Measurements from ENCODE around the gene KIF24. TPM values are rescaled to one million over a fixed set of nuclear protein-coding genes. Genes with fewer than 3 reads are reported as not detected.
A peak's percentile ranks its signal among the peaks of the same experiment; 100 is the strongest.
"Not testable (repeated sequence)": the region's sequence is repeated elsewhere in the genome, so short reads cannot be mapped to it uniquely, and the experiment has no call there.

KIF24 gene, protein sequence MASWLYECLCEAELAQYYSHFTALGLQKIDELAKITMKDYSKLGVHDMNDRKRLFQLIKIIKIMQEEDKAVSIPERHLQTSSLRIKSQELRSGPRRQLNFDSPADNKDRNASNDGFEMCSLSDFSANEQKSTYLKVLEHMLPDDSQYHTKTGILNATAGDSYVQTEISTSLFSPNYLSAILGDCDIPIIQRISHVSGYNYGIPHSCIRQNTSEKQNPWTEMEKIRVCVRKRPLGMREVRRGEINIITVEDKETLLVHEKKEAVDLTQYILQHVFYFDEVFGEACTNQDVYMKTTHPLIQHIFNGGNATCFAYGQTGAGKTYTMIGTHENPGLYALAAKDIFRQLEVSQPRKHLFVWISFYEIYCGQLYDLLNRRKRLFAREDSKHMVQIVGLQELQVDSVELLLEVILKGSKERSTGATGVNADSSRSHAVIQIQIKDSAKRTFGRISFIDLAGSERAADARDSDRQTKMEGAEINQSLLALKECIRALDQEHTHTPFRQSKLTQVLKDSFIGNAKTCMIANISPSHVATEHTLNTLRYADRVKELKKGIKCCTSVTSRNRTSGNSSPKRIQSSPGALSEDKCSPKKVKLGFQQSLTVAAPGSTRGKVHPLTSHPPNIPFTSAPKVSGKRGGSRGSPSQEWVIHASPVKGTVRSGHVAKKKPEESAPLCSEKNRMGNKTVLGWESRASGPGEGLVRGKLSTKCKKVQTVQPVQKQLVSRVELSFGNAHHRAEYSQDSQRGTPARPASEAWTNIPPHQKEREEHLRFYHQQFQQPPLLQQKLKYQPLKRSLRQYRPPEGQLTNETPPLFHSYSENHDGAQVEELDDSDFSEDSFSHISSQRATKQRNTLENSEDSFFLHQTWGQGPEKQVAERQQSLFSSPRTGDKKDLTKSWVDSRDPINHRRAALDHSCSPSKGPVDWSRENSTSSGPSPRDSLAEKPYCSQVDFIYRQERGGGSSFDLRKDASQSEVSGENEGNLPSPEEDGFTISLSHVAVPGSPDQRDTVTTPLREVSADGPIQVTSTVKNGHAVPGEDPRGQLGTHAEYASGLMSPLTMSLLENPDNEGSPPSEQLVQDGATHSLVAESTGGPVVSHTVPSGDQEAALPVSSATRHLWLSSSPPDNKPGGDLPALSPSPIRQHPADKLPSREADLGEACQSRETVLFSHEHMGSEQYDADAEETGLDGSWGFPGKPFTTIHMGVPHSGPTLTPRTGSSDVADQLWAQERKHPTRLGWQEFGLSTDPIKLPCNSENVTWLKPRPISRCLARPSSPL (N-terminal part only)
- 1.2 TPM for total RNA-seq

DNA sequence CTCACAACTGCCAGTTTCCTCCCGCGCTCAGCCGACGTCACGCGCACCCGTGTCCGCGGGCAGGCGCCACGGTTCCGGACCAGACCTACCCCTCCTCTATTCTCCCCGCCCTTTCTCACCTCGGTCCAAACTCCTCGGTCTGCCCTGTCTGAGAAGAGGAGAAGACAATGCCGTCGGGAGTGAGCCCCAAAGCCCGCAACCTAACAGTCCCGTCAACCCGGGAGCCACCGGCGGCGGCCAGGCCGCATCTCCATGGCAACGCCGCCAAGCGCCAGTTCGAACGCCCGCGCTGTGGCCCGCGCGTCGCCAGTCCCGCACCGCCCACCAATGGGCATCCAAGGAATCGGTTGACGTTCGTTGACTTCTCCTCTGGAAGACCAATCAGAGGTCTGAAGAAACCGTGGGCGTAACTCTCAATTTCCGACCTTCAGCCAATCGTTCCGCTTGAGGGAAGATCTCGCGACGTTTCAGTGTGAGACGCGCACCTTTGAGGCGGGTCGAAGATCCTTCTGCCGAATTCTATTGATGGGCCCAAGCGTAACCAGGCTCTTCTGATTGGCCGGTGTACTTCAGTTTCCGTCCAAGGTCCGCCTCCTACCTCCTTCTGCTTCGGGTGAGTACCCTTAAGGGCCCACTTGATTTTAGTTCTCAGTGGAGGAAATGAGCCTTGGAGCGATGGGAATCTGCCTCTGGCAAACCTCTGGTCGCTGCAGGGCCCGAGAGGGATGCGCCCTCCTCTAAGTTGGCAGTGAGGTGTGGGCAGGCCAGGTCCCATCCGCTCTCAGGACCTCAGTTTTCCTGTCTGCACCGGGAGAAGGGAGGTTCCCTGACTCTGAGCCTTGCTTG, at the start of gene KIF24, which contains the start of gene NUDT2:
KIF24 (minus strand) TSS at position 282 of the 846 bp plus-strand sequence. CDS start 17,922 bp downstream, outside the sequence.
NUDT2 (plus strand) TSS at position 583 of the 846 bp plus-strand sequence. CDS start 9,471 bp downstream, outside the sequence.
- DNase-seq (ENCODE audit: low spot score in 2 of 2) = peak; percentile 86 to 87
- peak; percentile 99 for FAIRE-seq

DNA sequence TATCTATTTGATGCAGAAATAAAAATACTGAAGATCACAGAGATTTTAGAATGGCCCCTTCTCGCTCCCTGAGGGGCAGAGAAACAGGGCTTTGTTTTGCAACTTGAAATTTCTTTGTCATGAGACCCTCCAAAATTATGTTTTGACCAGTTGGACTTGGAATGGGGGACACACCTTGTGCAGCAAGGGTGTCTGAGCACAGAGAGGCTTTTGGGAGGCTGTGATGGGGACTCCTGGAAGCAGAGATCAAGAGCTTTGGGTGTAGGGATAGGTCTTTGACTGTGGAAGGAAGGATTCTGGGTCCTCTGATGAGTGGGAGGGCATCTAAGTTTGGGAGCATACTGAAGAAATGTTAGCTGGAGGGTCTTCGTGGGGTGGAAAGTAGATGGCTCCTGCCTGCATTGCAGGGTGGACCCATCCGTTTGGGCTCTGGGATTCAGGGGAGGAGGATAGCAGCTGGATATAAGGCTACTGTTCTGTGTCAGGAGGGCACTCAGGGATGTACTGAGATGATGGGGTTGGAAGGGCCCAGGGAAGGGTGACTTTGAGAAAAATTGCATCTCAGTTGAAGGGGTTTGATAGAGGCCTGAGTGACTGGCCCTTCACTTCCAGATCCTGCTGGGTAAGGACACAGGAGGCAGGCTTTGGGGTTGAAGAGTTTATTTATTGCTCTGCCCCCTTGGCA, 49.5 kb upstream of the KIF24 start:
- FAIRE-seq (no peak), DNase-seq (ENCODE audit: low spot score in 2 of 2) (peak in 1 of 2 donors; percentile 28)

DNA sequence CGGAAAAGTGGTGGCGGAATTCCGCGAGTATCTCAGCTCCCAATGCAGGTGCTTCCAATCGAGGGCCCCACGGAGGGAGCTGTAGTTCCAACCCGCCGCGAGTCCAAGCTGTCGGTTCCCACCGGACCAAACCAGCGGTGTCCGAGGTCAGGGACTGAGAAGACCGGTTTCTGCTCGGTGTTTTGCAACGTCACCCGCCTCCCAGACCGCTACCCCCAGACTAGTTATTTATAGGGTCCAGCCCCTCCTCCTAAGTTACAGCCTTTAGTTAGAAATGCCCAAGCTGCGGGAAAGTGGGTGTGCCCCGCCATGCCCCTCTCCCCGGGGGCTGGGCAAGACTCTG, 48.3 kb upstream of the KIF24 start:
- FAIRE-seq = no peak
- DNase-seq (ENCODE audit: low spot score in 2 of 2) = no peak

DNA sequence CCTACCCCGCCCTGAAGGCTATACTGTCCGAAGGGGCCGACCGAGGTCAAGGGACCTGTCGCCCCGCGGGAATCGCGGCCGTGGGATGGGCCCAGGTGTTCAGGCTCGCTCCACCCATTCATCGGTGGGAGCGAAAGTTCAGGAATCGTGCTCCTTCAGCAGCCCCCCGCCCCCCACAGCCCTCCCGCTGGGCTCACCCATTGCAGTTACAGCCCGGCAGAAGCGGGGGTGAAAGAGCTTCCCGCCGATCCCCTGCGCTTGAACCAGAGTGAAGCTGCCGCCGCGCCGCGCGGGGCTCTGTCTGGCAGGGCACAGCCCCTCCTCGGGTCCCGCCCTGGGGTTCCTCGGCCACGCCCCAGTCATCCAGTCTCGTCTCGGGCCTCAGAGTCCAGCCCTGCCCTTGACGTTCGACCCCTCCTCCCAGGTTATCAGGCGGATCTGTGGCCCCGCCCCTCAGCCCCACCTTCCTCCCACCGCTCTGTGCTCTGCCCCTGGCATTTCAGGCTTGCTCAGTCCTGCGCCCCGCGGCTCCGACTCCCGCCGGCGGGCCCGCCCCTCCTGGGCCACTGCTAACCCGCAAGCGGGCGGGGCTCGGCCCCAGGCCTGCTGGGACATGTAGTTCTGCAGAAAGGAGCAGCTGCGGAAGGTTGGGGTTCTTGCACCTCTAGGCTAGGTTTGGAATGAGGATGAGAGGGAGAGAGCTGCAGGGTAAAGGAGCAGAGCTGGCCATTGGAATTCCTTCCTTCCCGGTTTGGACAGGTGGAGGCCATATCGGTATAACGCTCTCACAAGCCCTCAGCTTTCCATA, 47.7 kb upstream of the KIF24 start, which contains the start of gene MYORG:
MYORG (minus strand) TSS at position 303 of the 808 bp plus-strand sequence. CDS start 3,955 bp downstream, outside the sequence.
- peak; percentile 94 to 95 for DNase-seq (ENCODE audit: low spot score in 2 of 2)
- no peak for FAIRE-seq

DNA sequence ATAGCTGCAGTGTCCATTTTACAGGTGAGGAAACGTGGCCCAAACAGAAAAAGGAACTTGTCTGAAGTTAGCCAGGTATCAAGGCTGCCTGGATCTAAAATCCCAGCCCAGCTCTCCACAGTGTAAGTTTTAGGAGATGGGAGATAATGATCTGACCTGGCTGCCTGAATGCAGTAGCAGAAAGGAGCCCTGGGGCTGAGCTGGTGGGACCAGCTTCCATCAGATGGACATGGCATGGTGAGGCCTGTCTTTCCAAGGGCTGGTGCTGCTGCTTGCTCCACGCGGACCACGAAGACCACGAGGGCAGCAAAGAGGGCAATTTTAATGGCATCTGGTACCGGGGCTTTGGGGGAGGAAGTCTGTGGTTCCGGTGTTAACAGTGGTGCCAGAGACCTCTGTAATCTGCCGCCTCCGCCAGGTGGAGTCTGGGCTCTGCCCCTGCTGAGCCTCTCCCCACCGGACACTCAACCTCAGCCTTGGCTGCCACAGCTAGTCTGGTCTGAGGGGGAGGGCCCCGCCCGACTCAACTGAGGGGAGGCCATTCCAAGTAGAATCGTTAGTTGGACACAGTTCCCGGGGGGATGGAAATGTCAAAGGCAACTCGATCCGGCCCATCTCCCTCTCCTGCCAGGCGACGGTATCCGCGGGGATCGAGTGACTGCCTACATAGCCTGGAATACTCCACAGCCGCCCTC, 47.0 kb upstream of the KIF24 start:
- DNase-seq (ENCODE audit: low spot score in 2 of 2) (peak; percentile 61 to 63), FAIRE-seq (no peak)

DNA sequence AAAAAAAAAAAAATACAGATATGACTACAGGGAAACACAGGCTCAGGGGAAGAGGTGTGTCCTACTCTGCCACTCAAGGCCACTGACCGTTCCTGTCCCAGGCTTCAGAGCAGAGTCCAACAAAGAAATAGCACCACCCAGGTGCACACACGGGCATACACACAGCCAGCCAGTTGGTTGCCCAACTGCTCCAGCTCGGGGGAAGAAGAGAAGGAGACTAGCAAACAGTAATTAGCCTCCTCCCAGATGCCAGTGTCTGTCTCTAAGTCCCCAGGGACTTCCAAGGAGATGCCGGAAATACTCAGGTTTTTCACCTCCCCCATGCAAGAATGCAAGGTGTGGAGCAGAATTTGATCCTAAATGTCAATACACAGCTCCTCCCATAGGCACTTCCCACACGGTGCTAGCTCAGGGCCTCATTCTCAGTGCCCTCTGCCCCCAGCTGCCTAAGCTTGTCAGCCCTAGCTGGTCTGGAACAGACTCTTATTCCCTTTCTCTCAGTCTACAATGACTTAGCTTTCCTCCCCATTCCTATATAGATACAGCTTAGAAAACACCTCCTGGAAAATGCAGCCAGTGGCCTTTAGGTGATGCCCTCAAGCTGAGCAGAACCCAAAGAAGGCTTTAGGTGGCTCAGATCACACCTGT, 46.0 kb upstream of the KIF24 start:
- FAIRE-seq (no peak), DNase-seq (ENCODE audit: low spot score in 2 of 2) (no peak)

DNA sequence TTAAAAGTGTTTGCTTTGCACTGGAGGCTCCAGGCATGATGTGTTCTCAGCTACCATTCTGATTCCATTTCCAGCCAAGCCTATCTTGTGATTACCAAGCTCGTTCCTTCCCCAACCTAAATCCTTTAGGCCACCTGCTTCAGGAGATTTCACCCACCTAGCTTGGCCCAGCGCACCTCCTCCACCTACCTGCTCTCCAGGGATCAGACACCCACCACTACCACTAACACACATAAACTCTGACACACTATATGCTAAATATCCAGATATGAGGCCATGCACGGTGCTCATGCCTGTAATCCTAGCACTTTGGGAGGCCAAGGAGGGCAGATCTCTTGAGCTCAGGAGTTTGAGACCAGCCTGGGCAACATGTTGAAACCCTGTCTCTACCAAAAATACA, 45.3 kb upstream of the KIF24 start:
- no peak for FAIRE-seq
- DNase-seq (ENCODE audit: low spot score in 2 of 2) = no peak

DNA sequence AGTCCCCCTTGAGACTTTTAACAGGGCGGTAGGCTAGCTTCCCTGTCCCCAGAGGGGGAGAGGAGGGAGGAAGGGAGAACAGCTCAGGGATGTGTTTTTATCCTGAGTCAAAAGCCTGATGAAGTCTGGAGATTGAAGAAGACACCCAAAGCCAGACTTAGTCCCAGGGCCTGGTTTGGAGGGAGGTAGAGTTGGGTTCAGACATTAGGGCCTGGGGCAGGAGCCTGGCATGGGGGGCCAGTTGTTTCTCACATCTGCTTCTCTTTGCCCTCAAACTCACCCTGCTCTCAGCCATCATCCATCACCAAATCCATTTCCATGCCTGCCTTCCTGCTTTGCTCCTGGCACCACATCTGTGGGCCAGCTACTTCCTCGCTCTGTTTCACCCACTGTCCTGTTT, 44.7 kb upstream of the KIF24 start:
- FAIRE-seq (no peak), DNase-seq (ENCODE audit: low spot score in 2 of 2) (no peak)

DNA sequence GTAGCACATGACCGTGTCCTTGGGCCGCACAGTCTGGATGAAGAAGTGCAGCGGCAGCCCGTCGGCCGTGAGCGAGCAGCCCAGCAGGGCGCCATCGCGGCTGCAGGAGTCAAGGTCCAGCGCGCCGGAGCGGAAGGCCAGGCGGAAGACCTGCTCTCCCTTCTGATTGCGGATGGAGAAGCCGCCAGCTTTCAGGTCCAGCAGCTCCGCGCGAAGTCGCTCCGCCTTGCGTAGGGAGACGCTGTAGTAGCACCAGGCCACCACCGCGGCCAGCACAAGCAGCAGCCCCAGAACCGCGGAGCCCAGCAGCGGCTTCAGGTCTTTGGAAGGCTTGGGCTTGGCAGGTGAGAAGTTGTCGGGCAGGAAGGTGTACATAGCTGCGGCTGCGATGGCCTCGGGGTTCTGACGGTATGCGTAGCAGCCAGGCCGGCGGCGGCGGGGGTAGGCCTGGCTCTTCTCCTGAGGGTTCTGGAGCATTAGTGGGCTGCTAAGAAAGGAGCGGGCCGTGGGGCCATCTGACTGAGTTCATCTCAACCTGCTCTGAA, 43.5 kb upstream of the KIF24 start:
- DNase-seq (ENCODE audit: low spot score in 2 of 2) (no peak), FAIRE-seq (no peak)

DNA sequence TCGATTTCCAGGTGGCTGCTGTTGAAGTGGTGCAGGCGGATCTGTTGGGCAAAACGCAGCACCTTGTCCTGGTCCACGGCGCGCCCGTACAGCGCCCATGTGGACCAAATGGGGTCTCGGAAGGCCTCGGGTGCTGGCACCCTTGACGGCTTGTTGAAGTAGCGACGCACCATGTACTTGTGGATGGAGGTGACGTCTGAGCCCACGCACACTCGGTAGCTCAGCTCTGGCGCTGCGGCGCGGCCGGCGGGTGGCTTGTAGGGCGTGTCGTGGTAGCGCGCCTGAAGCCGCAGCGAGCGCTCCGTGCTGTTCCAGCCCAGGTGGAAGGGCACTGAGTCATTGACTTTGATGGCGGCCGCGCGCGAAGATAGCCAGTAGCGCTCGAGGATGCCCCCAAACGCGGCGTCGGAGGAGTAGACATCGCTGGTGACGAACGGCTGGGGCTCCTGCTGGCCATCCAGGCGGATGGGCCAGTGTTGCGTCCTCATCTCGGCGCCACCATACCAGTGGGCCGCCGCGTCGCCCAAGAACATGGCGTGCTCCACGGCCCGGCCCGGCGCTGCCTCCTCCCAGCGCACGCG, 42.9 kb upstream of the KIF24 start:
- DNase-seq (ENCODE audit: low spot score in 2 of 2) = no peak
- FAIRE-seq = no peak

DNA sequence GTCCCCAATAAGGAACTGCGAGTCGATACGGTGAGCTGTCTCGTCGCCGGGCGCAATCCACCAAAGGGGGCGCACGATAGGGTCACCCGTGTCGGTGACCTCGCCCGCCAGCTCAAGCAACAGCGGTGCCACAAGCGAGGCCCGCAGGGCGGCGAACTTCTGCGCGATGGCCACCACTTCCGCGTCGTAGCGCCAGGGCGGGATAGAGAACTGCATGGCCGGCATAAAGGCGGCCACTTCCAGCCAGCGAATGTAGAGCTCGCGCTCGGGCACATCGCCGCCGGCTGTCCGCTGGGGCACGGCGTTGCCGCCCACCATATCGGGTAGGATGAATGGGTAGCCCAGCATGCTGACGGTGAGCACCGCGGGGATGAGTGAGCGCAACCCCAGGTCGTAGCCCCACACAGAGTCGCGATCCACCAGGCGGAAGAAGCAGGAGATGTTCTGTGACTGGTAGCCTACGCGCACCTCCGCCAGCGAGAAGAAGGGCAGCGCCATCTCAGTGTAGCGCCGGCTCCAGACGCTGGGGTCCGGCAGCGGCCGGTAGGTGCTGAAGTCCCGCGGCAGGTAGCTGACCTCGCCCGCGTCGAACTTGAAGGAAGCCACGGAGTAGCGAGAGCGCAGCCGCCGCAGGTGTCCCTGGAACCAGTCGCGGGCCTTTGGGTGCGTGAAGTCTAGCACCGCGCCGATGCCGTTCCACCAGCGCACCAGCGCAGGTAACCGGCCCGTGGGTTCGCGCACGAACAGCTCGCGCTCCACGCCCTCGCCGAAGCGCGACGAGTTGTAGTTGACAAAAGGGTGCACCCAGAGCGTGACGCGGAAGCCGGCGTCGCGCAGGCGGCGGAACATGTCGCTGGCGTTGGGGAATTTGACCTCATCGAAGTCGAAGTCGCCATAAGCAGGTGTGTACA, 42.2 kb upstream of the KIF24 start:
- DNase-seq (ENCODE audit: low spot score in 2 of 2) (no peak), FAIRE-seq (no peak)

DNA sequence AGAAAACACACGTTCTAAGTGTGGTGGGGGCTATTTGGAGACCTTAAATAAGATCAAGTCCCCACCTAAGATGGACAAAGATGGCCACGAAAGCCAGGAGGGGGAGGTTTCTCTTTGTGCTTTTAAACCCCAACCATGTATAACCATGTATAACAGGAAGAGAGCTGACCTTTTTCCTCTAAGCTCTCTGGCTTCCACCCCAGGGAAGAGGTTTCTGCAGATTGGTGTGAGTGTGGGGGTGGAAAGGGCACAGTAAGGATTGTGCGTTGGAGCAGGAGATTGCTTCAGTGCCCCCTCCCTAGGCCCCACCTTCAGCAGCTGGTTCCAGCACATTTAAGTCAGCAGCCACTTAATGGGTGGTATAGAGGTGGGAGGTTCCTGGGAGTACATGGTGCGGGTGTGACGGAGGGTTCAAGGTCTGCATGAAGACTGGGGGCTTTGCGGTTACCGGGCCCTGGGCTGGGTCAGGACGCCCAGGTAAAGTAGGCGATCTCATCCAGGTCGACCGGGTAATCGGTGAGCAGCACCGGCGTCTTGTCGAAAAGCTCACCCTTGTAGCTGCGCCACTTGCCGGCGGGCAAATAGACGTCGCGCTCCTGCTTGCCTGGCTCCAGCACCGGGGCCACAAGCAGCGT, 41.4 kb upstream of the KIF24 start:
- no peak for FAIRE-seq
- no peak for DNase-seq (ENCODE audit: low spot score in 2 of 2)

DNA sequence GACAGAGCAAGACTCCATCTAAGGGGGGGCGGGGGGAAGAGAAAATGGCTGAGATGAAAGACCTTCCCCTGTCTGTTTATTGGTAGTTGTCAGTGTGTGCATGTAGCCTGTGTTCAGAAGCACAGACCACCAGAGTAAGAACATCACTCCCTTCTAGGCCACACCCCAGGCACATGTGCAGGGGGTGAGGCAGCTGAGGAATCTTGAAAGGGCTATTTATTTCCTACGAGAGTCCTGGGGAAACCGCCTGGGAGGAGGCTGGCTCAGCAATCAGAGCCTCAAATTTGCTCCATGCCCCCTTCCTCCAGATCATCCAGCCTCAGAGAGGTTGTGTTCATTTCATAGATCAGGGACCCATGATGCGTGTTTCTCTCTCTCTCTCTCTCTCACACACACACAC, 40.6 kb upstream of the KIF24 start:
- DNase-seq (ENCODE audit: low spot score in 2 of 2) = no peak
- FAIRE-seq = no peak

DNA sequence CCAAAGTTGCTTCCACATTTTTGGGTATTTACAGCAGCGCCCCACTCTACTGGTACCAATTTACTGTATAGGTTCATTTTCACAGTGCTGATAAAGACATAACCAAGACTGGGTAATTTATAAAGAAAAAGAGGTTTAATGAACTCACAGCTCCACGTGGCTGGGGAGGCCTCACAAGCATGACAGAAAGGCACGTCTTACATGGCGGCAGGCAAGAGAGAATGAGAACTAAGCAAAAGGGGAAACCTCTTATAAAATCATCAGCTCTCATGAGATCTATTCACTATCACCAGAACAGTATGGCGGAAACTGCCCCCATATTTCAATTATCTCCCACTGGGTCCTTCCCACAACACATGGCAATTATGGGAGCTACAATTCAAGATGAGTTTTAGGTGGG, 39.7 kb upstream of the KIF24 start:
- not testable (repeated sequence) for DNase-seq (ENCODE audit: low spot score in 2 of 2); FAIRE-seq

All from frontal cortex (tissue), 4 donors.